HepG2 (cell line): ENCODE results near the gene FOXRED2. TPM values are rescaled to one million over a fixed set of nuclear protein-coding genes. Genes with fewer than 3 reads are reported as not detected.
A peak's percentile ranks its signal among the peaks of the same experiment; 100 is the strongest.

Source experiments
- HNRNPL ChIP-seq: fragments of 200-400 bp; formaldehyde crosslinking; IDR thresholded peaks from 2 replicates; pipeline ENCODE4 v1.6.1; 2017; ENCODE audit warnings: mild to moderate bottlenecking, low read depth, low read length
- KLF15 ChIP-seq: sonication (generic); formaldehyde crosslinking; IDR thresholded peaks from 2 replicates; pipeline ENCODE4 v1.8.1; 2023; ENCODE audit warnings: borderline replicate concordance, mild to moderate bottlenecking, inconsistent platforms, missing genetic modification reagents, mixed read lengths
- NR2F6 ChIP-seq, 2 experiments: IDR thresholded peaks; 2 replicates each; pipeline ENCODE4 v1.6.1; 2016; ENCODE audit warnings: antibody characterized with exemption in 1 of 2, mild to moderate bottlenecking in 1 of 2
- SCMH1 ChIP-seq: sonication (generic); formaldehyde crosslinking; IDR thresholded peaks from 2 replicates; pipeline ENCODE4 v1.9.0; 2021; ENCODE audit warnings: missing genetic modification reagents, mild to moderate bottlenecking, borderline replicate concordance
- TAF15 ChIP-seq: fragments of 200-400 bp; formaldehyde crosslinking; IDR thresholded peaks from one replicate; pipeline ENCODE4 v1.6.1; 2018; ENCODE audit warnings: mild to moderate bottlenecking, low read depth, low read length; ENCODE audit not compliant: poor library complexity, severe bottlenecking
- TCF12 ChIP-seq, 2 experiments: fragments of 450-650 bp in 1 of 2; sonication (generic) in 1 of 2; formaldehyde crosslinking in 1 of 2; IDR thresholded peaks; 2 replicates each; pipeline versions ENCODE4 v1.6.1 to v1.8.0; 2017 to 2022; ENCODE audit warnings: antibody characterized with exemption in 1 of 2, mild to moderate bottlenecking in 1 of 2, missing genetic modification reagents in 1 of 2, moderate library complexity in 1 of 2
- ZBTB39 ChIP-seq: sonication (generic); formaldehyde crosslinking; IDR thresholded peaks from 2 replicates; pipeline ENCODE4 v1.5.0; 2020; ENCODE audit warnings: missing genetic modification reagents
- ZHX1 ChIP-seq: sonication (generic); formaldehyde crosslinking; IDR thresholded peaks from 2 replicates; pipeline ENCODE4 v1.8.1; 2022; ENCODE audit warnings: low read depth, mild to moderate bottlenecking, missing genetic modification reagents
- ZNF260 ChIP-seq: sonication (generic); formaldehyde crosslinking; IDR thresholded peaks from 2 replicates; pipeline ENCODE4 v1.4.0; 2020; ENCODE audit warnings: missing genetic modification reagents, low read depth, mild to moderate bottlenecking, borderline replicate concordance
- ZNF382 ChIP-seq: sonication (generic); formaldehyde crosslinking; IDR thresholded peaks from 2 replicates; pipeline ENCODE4 v1.5.0; 2020; ENCODE audit warnings: missing genetic modification reagents, mild to moderate bottlenecking, borderline replicate concordance
- ZNF543 ChIP-seq: sonication (generic); formaldehyde crosslinking; IDR thresholded peaks from 2 replicates; pipeline ENCODE4 v1.4.0; 2020; ENCODE audit warnings: mild to moderate bottlenecking, missing genetic modification reagents
- ZNF577 ChIP-seq: sonication (generic); formaldehyde crosslinking; IDR thresholded peaks from 2 replicates; pipeline ENCODE4 v1.4.0; 2020; ENCODE audit warnings: mild to moderate bottlenecking, low read depth, missing genetic modification reagents, borderline replicate concordance
- ZNF629 ChIP-seq: sonication (generic); formaldehyde crosslinking; conservative IDR thresholded peaks from 2 replicates; pipeline ENCODE4 v1.5.0; 2020; ENCODE audit warnings: missing genetic modification reagents
- ZNF660 ChIP-seq: sonication (generic); formaldehyde crosslinking; IDR thresholded peaks from 2 replicates; pipeline ENCODE4 v1.5.1; 2020; ENCODE audit warnings: mild to moderate bottlenecking, low read depth, missing genetic modification reagents, borderline replicate concordance
- ZNF879 ChIP-seq: sonication (generic); formaldehyde crosslinking; IDR thresholded peaks from 2 replicates; pipeline ENCODE4 v1.8.1; 2023; ENCODE audit warnings: missing genetic modification reagents
- polyA plus RNA-seq, 8 experiments: library from polyadenylated mRNA; depleted of rRNA in 3 of 8; stranded (reverse) in 7 of 8; unstranded in 1 of 8; fragments of >200 nt; fragmentation: Illumina TruSeq in 4 of 8; extraction: Trizol in 4 of 8; gene quantifications; 2 replicates each; pipeline versions ENCODE4 v1.2.1 to v1.2.3, GENCODE V29; 2011 to 2016; ENCODE audit warnings: low read depth in 4 of 8, missing spikeins in 1 of 8, mixed read lengths in 1 of 8; ENCODE audit not compliant: insufficient read depth in 1 of 8
- total RNA-seq, 5 experiments: library from RNA; depleted of rRNA; stranded (reverse); fragments of >200 nt; fragmentation: Illumina TruSeq; extraction: Trizol; gene quantifications; 2 replicates each; pipeline ENCODE4 v1.2.3, GENCODE V29; 2016; ENCODE audit warnings: low read depth in 1 of 5
- TF ChIP-seq, protein P1 (sequence below): sonication (generic); formaldehyde crosslinking; IDR thresholded peaks from 2 replicates; pipeline ENCODE4 v1.8.0; 2022; ENCODE audit warnings: missing genetic modification reagents, mild to moderate bottlenecking, moderate library complexity, borderline replicate concordance
- TF ChIP-seq, protein P2 (sequence below): sonication (generic); formaldehyde crosslinking; IDR thresholded peaks from 2 replicates; pipeline ENCODE4 v1.5.0; 2020; ENCODE audit warnings: missing genetic modification reagents

The FOXRED2 gene
- total and polyA plus RNA-seq, 2 of the 13 experiments (the other 11 are each of a cell fraction or from before 2014, with no cell fraction given): 9.3 to 28.1 TPM

- TF ChIP-seq NR2F6 (IDR thresholded peaks at IDR 0.05) (no peak), NR2F6 (CRISPR knock-in tag; IDR thresholded peaks at IDR 0.05) (no peak), ZNF543 (CRISPR knock-in tag) (no peak), SCMH1 (CRISPR knock-in tag) (no peak), ZHX1 (CRISPR knock-in tag) (0 out of 2 replicates have a peak, but pooled peaks have one; percentile 57), ZNF879 (no peak), HNRNPL (peak; percentile 45; the same call in 1 of the 2 replicates), TAF15 (peak; percentile 22), ZNF260 (no peak), ZNF577 (no peak), ZNF660 (CRISPR knock-in tag) (no peak), ZNF629 (no peak; the same call in 1 of the 2 replicates), ZNF382 (no peak), ZBTB39 (CRISPR knock-in tag) (no peak), TCF12 (IDR thresholded peaks at IDR 0.05) (no peak), TCF12 (CRISPR knock-in tag; IDR thresholded peaks at IDR 0.05) (0 out of 2 replicates have a peak, but pooled peaks have one; percentile 32), KLF15 (no peak)
- TF ChIP-seq, protein P1, sequence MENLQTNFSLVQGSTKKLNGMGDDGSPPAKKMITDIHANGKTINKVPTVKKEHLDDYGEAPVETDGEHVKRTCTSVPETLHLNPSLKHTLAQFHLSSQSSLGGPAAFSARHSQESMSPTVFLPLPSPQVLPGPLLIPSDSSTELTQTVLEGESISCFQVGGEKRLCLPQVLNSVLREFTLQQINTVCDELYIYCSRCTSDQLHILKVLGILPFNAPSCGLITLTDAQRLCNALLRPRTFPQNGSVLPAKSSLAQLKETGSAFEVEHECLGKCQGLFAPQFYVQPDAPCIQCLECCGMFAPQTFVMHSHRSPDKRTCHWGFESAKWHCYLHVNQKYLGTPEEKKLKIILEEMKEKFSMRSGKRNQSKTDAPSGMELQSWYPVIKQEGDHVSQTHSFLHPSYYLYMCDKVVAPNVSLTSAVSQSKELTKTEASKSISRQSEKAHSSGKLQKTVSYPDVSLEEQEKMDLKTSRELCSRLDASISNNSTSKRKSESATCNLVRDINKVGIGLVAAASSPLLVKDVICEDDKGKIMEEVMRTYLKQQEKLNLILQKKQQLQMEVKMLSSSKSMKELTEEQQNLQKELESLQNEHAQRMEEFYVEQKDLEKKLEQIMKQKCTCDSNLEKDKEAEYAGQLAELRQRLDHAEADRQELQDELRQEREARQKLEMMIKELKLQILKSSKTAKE (CRISPR knock-in tag): no peak
- TF ChIP-seq, protein P2, sequence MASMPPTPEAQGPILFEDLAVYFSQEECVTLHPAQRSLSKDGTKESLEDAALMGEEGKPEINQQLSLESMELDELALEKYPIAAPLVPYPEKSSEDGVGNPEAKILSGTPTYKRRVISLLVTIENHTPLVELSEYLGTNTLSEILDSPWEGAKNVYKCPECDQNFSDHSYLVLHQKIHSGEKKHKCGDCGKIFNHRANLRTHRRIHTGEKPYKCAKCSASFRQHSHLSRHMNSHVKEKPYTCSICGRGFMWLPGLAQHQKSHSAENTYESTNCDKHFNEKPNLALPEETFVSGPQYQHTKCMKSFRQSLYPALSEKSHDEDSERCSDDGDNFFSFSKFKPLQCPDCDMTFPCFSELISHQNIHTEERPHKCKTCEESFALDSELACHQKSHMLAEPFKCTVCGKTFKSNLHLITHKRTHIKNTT (CRISPR knock-in tag): no peak
Observed at GRCh38 chr22:36481393-36482168, 25.3 kb downstream of the FOXRED2 start, which contains the start of gene TXN2 (continued).
